Body of pancreas (tissue), 4 donors: ENCODE results near the gene TLCD3B.

Source experiments
- CTCF ChIP-seq, 7 experiments: fragments of 450-650 bp in 4 of 7; fragments of 200-600 bp in 3 of 7; sonication (generic) in 3 of 7; IDR thresholded peaks; one replicate each; pipeline ENCODE4 v1.5.1; 2016 to 2019; ENCODE audit warnings: antibody characterized with exemption in 7 of 7
- POLR2A ChIP-seq, 3 donors: fragments of 450-650 bp; IDR thresholded peaks; one replicate each; pipeline ENCODE4 v1.6.1; 2016; ENCODE audit warnings: antibody characterized with exemption in 3 of 3, mild to moderate bottlenecking in 2 of 3

- no peak for TF ChIP-seq CTCF (IDR thresholded peaks at IDR 0.05)
- no peak for TF ChIP-seq POLR2A (IDR thresholded peaks at IDR 0.05)
Observed at GRCh38 chr16:29996766-29997250, 34.3 kb downstream of the TLCD3B start.
